Testis (tissue), 3 donors: ENCODE results near the gene STXBP5L. TPM values are rescaled to one million over a fixed set of nuclear protein-coding genes. Genes with fewer than 3 reads are reported as not detected.
"Not testable (repeated sequence)": the region's sequence is repeated elsewhere in the genome, so short reads cannot be mapped to it uniquely, and the experiment has no call there.

Experiments used
- DNase-seq: peaks from one replicate; pipeline ENCODE4 v3.0.0-alpha.2; 2019
- H3K27ac ChIP-seq, 2 donors: fragments of 200-600 bp; sonication (generic); one replicate each; pipeline ENCODE4 v1.5.1; 2019
- H3K27me3 ChIP-seq: fragments of 200-600 bp; sonication (generic); one replicate; pipeline ENCODE4 v1.5.1; 2019
- H3K36me3 ChIP-seq: fragments of 200-600 bp; sonication (generic); one replicate; pipeline ENCODE4 v1.5.1; 2017; ENCODE audit warnings: low read depth; ENCODE audit errors: missing control alignments
- H3K4me1 ChIP-seq: fragments of 200-600 bp; sonication (generic); one replicate; pipeline ENCODE4 v1.5.1; 2019
- H3K4me3 ChIP-seq, 2 donors: fragments of 200-600 bp; sonication (generic); one replicate each; pipeline ENCODE4 v1.5.1; 2017 to 2019
- H3K9me3 ChIP-seq: fragments of 200-600 bp; sonication (generic); one replicate; pipeline ENCODE4 v1.5.1; 2017
- POLR2A ChIP-seq: fragments of 450-650 bp; IDR thresholded peaks from one replicate; pipeline ENCODE4 v1.6.1; 2017; ENCODE audit warnings: antibody characterized with exemption, mild to moderate bottlenecking, moderate library complexity
- WGBS, 2 donors: methylation state at CpG; one replicate each; pipeline ENCODE4 v1.1.5; 2018; 5-methylcytosine and 5-hydroxymethylcytosine counted together
- intact Hi-C: fragments of 100-400 bp; cut with DNase I; formaldehyde crosslinking; loops from one replicate; pipeline ENCODE4 v1.15.1; 2023; ENCODE audit warnings: low total_unique reads
- polyA plus RNA-seq: library from polyadenylated mRNA; stranded (reverse); fragments of 350-450 nt; fragmentation: Illumina TruSeq; extraction: RNeasy Lipid Tissue Mini Kit (QIAGEN cat#74804); gene quantifications from one replicate; pipeline ENCODE4 v1.2.3, GENCODE V29; 2014; ENCODE audit warnings: low read depth, low replicate concordance; ENCODE audit not compliant: insufficient read depth
- total RNA-seq, 2 donors: library from RNA; depleted of rRNA; stranded (reverse); fragments of >200 nt; gene quantifications; one replicate each; pipeline ENCODE4 v1.2.3, GENCODE V29; 2016
- TF ChIP-seq, protein P1 (sequence below), 3 experiments: fragments of 450-650 bp in 2 of 3; fragments of 200-600 bp in 1 of 3; sonication (generic) in 1 of 3; IDR thresholded peaks; one replicate each; pipeline ENCODE4 v1.5.1; 2016 to 2019; ENCODE audit warnings: antibody characterized with exemption in 3 of 3, mild to moderate bottlenecking in 2 of 3, moderate library complexity in 1 of 3

Gene STXBP5L
- total and polyA plus RNA-seq, 3 donors from 2014 or later = 2.3 to 12.1 (median 10.0) TPM

- 95 to 100% methylated on average over 1 of the region's 1 CpG for WGBS, 2 donors
- intact Hi-C loops = no loop called here
- H3K36me3 ChIP-seq = no peaks in the 10 kb centered on the region
These were observed 535.5 kb downstream of the STXBP5L start for GRCh38 chr3:121443456-121443855.

GRCh38 chr3:121451752-121452151 lies 543.7 kb downstream of the STXBP5L start:
- H3K36me3 ChIP-seq, DNase-seq, H3K27me3 ChIP-seq, H3K9me3 ChIP-seq, H3K27ac ChIP-seq, intact Hi-C loops, H3K4me3 ChIP-seq, H3K4me1 ChIP-seq: not testable (repeated sequence)
- WGBS, 2 donors = 85 to 95% methylated on average over 8 to 12 of the region's 12 CpGs

More at GRCh38 chr3:121443456-121443855, 535.5 kb downstream of the STXBP5L start:
- H3K4me1 ChIP-seq = no peaks in the 10 kb centered on the region
- DNase-seq = no peak
- no peaks in the 10 kb centered on the region for H3K27me3 ChIP-seq
- H3K4me3 ChIP-seq = no peak overlapping the region
- no peaks in the 10 kb centered on the region for H3K9me3 ChIP-seq
- TF ChIP-seq, protein P1, sequence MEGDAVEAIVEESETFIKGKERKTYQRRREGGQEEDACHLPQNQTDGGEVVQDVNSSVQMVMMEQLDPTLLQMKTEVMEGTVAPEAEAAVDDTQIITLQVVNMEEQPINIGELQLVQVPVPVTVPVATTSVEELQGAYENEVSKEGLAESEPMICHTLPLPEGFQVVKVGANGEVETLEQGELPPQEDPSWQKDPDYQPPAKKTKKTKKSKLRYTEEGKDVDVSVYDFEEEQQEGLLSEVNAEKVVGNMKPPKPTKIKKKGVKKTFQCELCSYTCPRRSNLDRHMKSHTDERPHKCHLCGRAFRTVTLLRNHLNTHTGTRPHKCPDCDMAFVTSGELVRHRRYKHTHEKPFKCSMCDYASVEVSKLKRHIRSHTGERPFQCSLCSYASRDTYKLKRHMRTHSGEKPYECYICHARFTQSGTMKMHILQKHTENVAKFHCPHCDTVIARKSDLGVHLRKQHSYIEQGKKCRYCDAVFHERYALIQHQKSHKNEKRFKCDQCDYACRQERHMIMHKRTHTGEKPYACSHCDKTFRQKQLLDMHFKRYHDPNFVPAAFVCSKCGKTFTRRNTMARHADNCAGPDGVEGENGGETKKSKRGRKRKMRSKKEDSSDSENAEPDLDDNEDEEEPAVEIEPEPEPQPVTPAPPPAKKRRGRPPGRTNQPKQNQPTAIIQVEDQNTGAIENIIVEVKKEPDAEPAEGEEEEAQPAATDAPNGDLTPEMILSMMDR (IDR thresholded peaks at IDR 0.05) = no peak
- no peak for TF ChIP-seq POLR2A
- H3K27ac ChIP-seq = no peak overlapping the region

- Histone ChIP-seq H3K27me3 (no peaks in the 10 kb centered on the region), H3K4me1 (no peaks in the 10 kb centered on the region), H3K27ac (no peak overlapping the region), H3K36me3 (no peaks in the 10 kb centered on the region), H3K4me3 (no peak overlapping the region), H3K9me3 (no peaks in the 10 kb centered on the region)
- intact Hi-C loops = no loop called here
- WGBS, 2 donors = 91 to 93% methylated on average over 3 of the region's 3 CpGs
- TF ChIP-seq, protein P1 (IDR thresholded peaks at IDR 0.05) = no peak
- no peak for TF ChIP-seq POLR2A
- DNase-seq = no peak
These were observed 554.6 kb downstream of the STXBP5L start for GRCh38 chr3:121462565-121462964.

DNA sequence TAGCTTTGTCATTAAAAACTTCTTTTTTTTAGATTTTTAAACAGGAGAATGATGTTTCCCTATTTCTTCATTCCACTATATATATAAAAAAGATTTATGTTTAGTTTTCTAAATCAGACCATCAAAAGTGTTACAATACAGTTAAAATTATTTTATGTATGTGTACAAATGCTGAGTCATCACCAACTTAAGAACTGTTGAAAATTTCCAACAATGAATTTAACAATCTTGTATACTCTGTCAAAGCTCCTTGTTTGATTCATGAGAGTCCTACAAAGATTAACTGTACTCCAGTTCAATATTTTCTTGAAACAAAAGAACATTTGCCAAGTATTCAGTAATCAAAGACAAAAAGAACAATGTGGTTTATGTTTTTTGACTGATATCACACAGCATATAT lies 555.7 kb downstream of the STXBP5L start:
- TF ChIP-seq POLR2A = no peak
- TF ChIP-seq, protein P1 (IDR thresholded peaks at IDR 0.05) = no peak
- DNase-seq = no peak
- no peak overlapping the region for H3K27ac ChIP-seq
- no peaks in the 10 kb centered on the region for H3K4me1 ChIP-seq
- no peaks in the 10 kb centered on the region for H3K27me3 ChIP-seq
- no peaks in the 10 kb centered on the region for H3K36me3 ChIP-seq
- no peak overlapping the region for H3K4me3 ChIP-seq
- intact Hi-C loops = no loop called here
- no peaks in the 10 kb centered on the region for H3K9me3 ChIP-seq

DNA sequence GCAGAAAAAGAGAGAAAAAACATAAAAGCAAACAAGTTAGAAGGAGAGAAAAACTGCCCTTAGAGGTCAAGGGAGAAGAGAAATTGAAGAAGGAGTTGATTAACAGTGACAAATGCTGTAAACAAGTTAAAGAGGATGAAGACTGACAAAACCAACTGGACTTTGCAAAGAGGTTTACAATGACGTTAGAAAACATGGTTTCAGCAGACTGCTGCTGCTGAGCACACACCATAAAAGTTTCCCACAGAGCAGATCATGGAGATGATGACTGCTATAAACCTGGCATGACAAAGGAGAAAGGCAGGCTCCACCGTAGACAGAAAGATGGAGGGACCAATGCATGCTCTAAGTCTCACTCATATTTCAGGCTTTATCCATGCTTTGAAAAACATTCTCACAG lies 559.1 kb downstream of the STXBP5L start:
- Histone ChIP-seq H3K36me3 (no peaks in the 10 kb centered on the region), H3K27me3 (no peaks in the 10 kb centered on the region), H3K9me3 (no peaks in the 10 kb centered on the region), H3K27ac (no peak overlapping the region), H3K4me1 (no peaks in the 10 kb centered on the region), H3K4me3 (no peak overlapping the region)
- no peak for TF ChIP-seq POLR2A
- TF ChIP-seq, protein P1 (IDR thresholded peaks at IDR 0.05) = no peak
- WGBS, 2 donors = 51 to 72% methylated on average over 2 of the region's 2 CpGs
- DNase-seq = no peak
- intact Hi-C loops = no loop called here
